HPDE6-E6E7 (cell line): ENCODE results near the gene COL5A3.
A peak's percentile ranks its signal among the peaks of the same experiment; 100 is the strongest.

Source experiments
- DNase-seq: peaks from one replicate; pipeline ENCODE4 v3.0.0; 2011; ENCODE audit warnings: missing footprints; ENCODE audit errors: extremely low spot score

COL5A3 gene

DNA sequence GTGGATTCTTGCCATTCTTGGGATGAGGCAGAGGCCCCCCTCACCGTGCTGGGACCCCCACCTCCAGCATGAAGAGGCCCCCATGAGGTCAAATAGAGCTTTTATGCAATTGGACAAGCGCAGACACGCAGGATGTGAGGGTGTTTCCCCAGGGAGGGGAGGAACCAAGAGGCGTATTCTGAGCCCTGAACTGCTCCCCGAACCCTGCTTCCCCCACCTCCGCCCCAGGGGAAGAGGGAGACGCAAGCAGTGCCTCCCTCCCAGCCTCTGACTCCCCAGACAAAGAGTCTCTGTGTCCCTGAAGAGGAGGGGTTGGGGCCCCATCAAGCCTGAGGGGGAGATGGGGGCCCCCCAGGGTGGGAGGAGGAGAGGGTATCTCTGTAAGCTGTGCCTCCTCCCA is 1.7 kb upstream of the COL5A3 start:
- DNase-seq = no peak

- no peak for DNase-seq
These were observed 635 bp upstream of the COL5A3 start for GRCh38 chr19:10010939-10011338.

- DNase-seq = no peak
These were observed 535 bp downstream of the COL5A3 start for GRCh38 chr19:10009714-10010224.

- no peak for DNase-seq
These were observed 2.0 kb downstream of the COL5A3 start for GRCh38 chr19:10008184-10008765.

- no peak for DNase-seq
These were observed 2.7 kb downstream of the COL5A3 start for GRCh38 chr19:10007371-10008183.

DNA sequence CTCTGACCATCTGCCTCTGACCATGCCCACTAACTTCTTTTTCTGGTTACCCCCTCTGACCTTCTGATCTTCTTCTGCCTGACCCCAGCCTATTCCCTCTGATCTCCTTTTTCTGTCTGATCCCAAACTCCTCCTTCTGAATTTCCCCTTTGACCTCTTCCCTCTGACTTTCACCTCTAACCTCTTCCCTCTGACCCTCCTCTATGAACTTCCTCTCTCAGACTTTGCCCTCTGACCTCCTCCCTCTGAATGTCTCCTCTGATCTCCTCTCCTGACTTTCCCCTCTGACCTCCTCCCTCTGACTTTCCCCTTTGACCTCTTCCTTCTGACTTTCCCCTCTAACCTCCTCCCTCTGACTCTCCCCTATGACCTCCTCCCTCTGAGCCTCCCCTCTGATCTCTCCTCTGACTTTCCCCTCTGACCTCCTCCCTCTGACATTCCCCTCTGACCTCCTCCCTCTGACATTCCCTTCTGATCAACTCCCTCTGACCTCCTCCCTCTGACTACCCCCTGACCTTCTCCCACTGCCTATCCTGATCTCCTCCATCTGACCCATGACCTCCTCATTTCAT is 3.5 kb downstream of the COL5A3 start:
- DNase-seq = no peak

GRCh38 chr19:10006335-10006708 is 4.0 kb downstream of the COL5A3 start:
- DNase-seq = no peak

GRCh38 chr19:10005632-10006334 is 4.5 kb downstream of the COL5A3 start:
- DNase-seq = no peak

- DNase-seq = no peak
These were observed 5.7 kb downstream of the COL5A3 start for GRCh38 chr19:10004617-10005016.

DNA sequence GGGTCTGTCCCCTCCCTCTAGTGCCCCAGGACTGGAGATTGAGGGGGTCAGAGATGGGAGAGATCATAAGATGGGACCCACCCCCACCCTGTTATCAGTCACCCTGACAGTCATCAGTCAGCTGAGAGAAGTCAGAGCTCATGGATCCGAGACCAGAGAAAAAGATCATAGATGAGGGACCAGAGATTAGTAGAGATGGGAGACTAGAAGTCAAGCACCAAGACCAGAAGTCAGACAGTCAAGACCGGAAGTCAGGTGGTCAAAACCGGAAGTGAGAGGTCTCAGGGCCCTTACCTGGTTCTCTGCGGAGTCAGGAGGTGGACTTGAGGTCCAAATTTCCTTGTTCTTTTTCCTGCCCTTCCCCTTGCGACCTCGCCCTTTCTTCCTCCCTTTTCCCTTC is 7.0 kb downstream of the COL5A3 start:
- no peak for DNase-seq

- no peak for DNase-seq
These were observed 8.4 kb downstream of the COL5A3 start for GRCh38 chr19:10001899-10002298.

- DNase-seq = peak; percentile 57
These were observed 10.0 kb downstream of the COL5A3 start for GRCh38 chr19:10000171-10000826.

DNA sequence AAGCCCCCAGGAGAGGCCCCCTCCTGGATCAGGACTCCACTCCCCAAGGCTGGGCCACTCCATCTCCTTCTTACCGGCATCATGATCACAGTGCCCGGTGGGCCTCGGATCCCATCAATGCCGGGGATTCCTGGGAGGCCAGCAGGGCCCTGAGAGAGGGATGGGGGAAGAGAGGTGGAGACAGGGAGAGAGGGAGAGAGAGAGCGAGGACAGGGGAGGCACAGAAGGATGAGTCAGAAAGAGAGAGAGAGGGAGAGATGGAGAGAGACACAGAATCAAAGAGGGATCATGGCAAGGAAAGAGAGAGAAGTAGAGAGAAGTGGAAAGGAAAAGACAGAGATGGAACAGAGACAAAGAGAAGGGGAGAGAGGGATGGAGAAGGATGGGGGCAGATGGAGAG is 13.8 kb downstream of the COL5A3 start:
- DNase-seq = no peak

- DNase-seq = no peak
These were observed 14.3 kb downstream of the COL5A3 start for GRCh38 chr19:9995999-9996398.

DNA sequence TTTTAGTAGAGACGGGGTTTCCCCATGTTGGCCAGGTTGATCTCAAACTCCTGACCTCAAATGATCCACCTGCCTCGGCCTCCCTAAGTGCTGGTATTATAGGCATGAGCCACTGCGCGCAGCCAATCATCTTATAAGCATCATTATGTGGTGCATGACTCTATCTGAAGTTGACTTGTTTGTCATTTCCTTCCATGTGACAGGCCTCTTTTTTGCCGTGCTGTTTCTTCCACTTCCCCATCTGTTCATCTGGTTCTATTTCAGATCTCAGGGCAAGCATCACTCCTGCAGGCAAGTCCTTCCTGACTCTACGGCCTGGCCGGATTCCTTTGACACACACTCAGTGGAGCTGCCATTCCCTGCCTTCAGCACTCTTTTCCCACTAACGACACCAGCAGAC is 15.2 kb downstream of the COL5A3 start:
- no peak for DNase-seq

DNA sequence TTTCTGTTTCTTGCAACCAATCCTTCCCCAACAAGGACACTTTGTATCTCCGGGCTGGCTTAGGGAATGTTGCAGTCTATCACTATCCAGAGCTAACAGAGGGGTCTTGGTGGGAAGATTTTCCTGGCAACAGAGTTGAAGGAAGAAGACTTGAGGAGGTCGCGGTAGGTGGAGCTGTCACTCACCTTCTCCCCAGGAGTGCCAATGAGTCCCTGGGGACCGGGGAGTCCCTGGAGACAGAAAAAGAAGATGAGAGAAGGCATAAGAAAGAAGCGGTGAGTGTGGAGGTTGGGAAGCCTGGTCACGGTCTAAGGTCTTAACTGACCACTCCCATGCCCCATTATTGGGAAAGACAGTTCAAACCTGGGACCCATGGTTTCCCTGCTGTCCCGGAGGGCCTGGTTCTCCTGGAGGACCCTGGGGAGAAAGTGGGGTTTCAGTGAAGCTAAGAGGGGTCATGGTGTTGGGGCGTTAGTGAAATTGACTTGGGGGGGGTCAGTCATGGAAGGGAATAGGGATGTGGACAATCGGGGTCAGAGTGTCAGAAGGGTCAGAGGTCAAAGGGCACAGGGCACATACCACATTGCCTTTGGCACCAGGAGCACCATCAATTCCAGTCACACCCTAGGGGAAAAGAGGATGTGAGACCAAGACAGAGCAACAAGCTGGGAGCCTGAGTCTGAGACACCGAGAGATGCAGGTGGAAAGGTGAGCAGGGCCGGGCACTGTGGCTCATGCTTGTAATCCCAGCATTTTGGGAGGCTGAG is 18.7 kb downstream of the COL5A3 start:
- no peak for DNase-seq

DNA sequence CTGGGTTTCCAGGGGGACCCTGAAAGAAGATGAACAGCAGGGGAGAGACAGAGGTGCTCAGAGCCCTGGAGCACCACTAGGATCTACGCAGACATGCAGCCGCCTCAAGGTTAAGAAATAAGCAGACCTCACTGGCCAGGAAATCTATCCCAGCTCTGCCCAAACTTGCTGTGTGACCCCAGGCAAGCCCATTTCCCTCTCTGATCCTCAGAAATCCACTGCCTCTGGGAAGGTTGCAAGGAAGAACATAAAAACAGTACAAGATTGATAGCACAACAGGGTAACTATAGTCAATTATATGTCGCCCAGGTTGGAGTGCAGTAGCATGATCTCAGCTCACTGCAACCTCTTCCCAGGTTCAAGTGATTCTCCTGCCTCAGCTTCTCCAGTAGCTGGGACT is 20.8 kb downstream of the COL5A3 start:
- no peak for DNase-seq

GRCh38 chr19:9986787-9987281 is 23.5 kb downstream of the COL5A3 start:
- no peak for DNase-seq

- DNase-seq = no peak
These were observed 28.7 kb downstream of the COL5A3 start for GRCh38 chr19:9981406-9982260.

- DNase-seq = no peak
These were observed 38.2 kb downstream of the COL5A3 start for GRCh38 chr19:9972103-9972502.
